Spinal cord (tissue), 10 donors: ENCODE measurements around the gene CA14. TPM values are rescaled to one million over a fixed set of nuclear protein-coding genes. Genes with fewer than 3 reads are reported as not detected.
"Not testable (repeated sequence)": the region's sequence is repeated elsewhere in the genome, so short reads cannot be mapped to it uniquely, and the experiment has no call there.

Source experiments
- DNase-seq, 6 donors: peaks; one replicate each; pipeline versions ENCODE4 v3.0.0 to v3.0.0-alpha.2; 2013 to 2015; ENCODE audit warnings: low spot score in 6 of 6, low read depth in 4 of 6
- H3K27ac ChIP-seq: one replicate; pipeline ENCODE4 v1.5.1; 2013; ENCODE audit warnings: low read depth, low read length, control low read depth
- H3K27me3 ChIP-seq: one replicate; pipeline ENCODE4 v1.6.1; 2013; ENCODE audit warnings: low read length; ENCODE audit not compliant: control insufficient read depth, insufficient read depth
- H3K36me3 ChIP-seq: one replicate; pipeline ENCODE4 v1.6.1; 2013; ENCODE audit warnings: low read length; ENCODE audit not compliant: control insufficient read depth, insufficient read depth
- H3K4me1 ChIP-seq: one replicate; pipeline ENCODE4 v1.6.1; 2013; ENCODE audit warnings: low read length; ENCODE audit not compliant: control insufficient read depth, insufficient read depth
- H3K4me3 ChIP-seq: one replicate; pipeline ENCODE4 v1.5.1; 2013; ENCODE audit warnings: low read depth, low read length, control low read depth
- H3K9me3 ChIP-seq: one replicate; pipeline ENCODE4 v1.6.1; 2013; ENCODE audit warnings: low read length; ENCODE audit not compliant: control insufficient read depth, insufficient read depth
- WGBS: methylation state at CpG from one replicate; pipeline ENCODE4 v1.1.5; 2013; ENCODE audit warnings: missing lambda C conversion rate; ENCODE audit not compliant: insufficient coverage; 5-methylcytosine and 5-hydroxymethylcytosine counted together
- polyA plus RNA-seq, 2 donors: library from polyadenylated mRNA; unstranded; fragments of 120-200 nt; gene quantifications; one replicate each; pipeline ENCODE4 v1.2.1, GENCODE V29; 2013; ENCODE audit not compliant: insufficient read length in 2 of 2
- total RNA-seq, 2 donors: library from RNA; depleted of rRNA in 1 of 2; stranded (reverse); fragments of 120-200 nt in 1 of 2; fragments of >200 nt in 1 of 2; gene quantifications; one replicate each; pipeline versions ENCODE4 v1.2.3 to v1.2.4, GENCODE V29; 2013 to 2014
- donor health status: healthy.

CA14 gene
- total and polyA plus RNA-seq, 4 donors: 11.1 to 55.1 (median 37.6) TPM

DNA sequence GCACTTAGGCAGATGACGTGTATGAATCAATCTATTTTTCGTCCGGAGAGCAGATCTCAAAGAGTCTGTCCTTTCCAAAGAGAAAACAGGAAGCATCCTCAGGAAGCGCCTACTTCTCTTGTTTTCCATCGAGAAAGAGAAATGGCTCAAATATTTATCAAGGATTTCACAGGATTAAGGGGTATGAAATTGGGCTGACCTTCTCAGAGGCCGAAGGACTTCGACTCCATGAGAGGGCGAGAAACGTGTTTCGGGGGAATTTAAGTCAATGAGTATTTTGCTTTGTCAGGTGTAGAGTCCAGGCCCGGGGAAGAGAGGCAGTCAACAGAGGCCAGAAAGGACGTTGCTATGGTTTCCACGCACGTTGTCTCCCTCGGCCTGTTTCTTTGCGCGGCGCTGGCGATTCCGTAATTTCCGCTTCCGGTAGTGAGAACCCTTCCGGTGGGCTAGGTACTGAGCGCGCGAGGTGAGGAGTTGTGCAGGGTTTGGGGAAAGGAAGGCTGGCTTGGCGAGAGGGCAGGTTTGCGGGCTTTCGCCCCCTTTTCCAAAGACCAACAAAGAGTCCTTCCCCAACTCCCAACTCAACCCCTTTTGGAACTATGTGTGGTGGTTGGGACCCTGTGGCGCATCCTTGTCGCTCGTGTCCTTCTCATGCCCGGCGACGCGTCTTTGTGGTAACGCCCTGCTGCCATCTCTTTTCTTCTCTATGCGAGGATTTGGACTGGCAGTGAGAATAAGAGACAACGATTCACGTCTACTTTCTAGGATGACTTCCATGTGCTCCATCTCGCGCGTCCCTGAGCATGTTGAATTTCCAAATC is 36.1 kb downstream of the CA14 start, which contains the start of gene MRPS21:
Gene MRPS21 (plus strand): TSS at position 429 of the 821 bp plus-strand sequence. CDS start 506 bp downstream, outside the sequence.
- peak within 1 kb of the TSS; percentile 87 for H3K4me3 ChIP-seq
- peaks cover 3% of the 10 kb centered on the region for H3K36me3 ChIP-seq
- DNase-seq: peak; percentile 91 to 99 (median 94)
- peaks cover 10% of the 10 kb centered on the region for H3K4me1 ChIP-seq
- H3K27me3 ChIP-seq: no peaks in the 10 kb centered on the region
- H3K27ac ChIP-seq: peak within 1 kb of the TSS; percentile 75
- 4% methylated on average over 26 of the region's 43 CpGs for WGBS
- no peaks in the 10 kb centered on the region for H3K9me3 ChIP-seq

GRCh38 chr1:150295476-150295875 is 37.9 kb downstream of the CA14 start:
- H3K4me3 ChIP-seq: no peak overlapping the region
- no peaks in the 10 kb centered on the region for H3K27me3 ChIP-seq
- peaks cover 10% of the 10 kb centered on the region for H3K4me1 ChIP-seq
- DNase-seq: no peak
- WGBS: 96% methylated on average over 2 of the region's 2 CpGs
- H3K36me3 ChIP-seq: peaks cover 12% of the 10 kb centered on the region
- no peak overlapping the region for H3K27ac ChIP-seq
- H3K9me3 ChIP-seq: no peaks in the 10 kb centered on the region

- 100% methylated on average over 2 of the region's 3 CpGs for WGBS
- H3K27me3 ChIP-seq: no peaks in the 10 kb centered on the region
- H3K27ac ChIP-seq: no peak overlapping the region
These were observed 42.1 kb downstream of the CA14 start for GRCh38 chr1:150299716-150300115.

DNA sequence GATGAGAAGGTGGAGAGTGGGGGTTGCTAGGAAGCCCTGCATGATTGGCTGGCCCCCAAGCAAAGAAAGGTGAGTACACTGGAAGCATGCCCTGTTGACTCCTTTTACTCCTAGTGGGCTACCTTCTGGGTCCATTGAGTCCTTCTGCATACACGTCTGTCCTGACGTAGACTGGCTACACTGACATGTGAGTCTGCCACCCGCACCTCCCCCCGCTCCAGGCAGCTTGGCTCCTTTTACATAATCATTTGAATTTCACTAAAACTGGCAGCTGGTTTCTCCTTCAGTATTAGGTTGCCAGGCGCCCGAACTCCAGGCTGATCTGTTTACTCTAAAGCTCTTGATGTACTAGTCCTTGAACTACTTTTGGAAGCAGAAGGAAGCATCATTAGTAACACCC is 44.8 kb downstream of the CA14 start:
- H3K9me3 ChIP-seq: no peaks in the 10 kb centered on the region
- 76% methylated on average over 4 of the region's 6 CpGs for WGBS
- DNase-seq: peak in 1 of 6 donors; percentile 12
- no peak overlapping the region for H3K4me3 ChIP-seq
- no peak overlapping the region for H3K27ac ChIP-seq
- H3K4me1 ChIP-seq: no peaks in the 10 kb centered on the region
- H3K36me3 ChIP-seq: peaks cover 40% of the 10 kb centered on the region
- H3K27me3 ChIP-seq: no peaks in the 10 kb centered on the region

More at GRCh38 chr1:150299716-150300115, 42.1 kb downstream of the CA14 start:
- DNase-seq: no peak
- Histone ChIP-seq H3K4me1 (peaks cover 5% of the 10 kb centered on the region), H3K36me3 (peaks cover 33% of the 10 kb centered on the region), H3K9me3 (no peaks in the 10 kb centered on the region), H3K4me3 (no peak overlapping the region)

- peaks cover 43% of the 10 kb centered on the region for H3K36me3 ChIP-seq
- H3K27ac ChIP-seq: no peak overlapping the region
- no peak for DNase-seq
- WGBS: 100% methylated on average over 2 of the region's 2 CpGs
- no peaks in the 10 kb centered on the region for H3K4me1 ChIP-seq
- no peaks in the 10 kb centered on the region for H3K27me3 ChIP-seq
- no peak overlapping the region for H3K4me3 ChIP-seq
- H3K9me3 ChIP-seq: no peaks in the 10 kb centered on the region
These were observed 45.3 kb downstream of the CA14 start for GRCh38 chr1:150302902-150303301.

DNA sequence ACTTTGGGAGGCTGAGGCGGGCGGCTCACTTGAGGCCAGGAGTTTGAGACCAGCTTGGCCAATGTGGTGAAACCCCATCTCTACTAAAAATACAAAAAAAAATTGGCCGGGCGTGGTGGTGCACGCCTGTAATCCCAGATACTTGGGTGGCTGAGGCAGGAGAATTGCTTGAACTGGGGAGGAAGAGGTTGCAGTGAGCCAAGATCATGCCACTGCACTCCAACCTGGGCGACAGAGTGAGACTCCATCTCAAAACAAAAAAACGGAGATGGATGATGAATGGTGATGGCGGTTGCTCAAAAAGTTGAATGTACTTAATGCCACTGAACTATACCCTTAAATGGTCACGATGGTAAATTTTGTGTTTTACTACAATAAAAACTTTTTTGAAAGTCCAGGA is 51.0 kb downstream of the CA14 start:
- not testable (repeated sequence) for DNase-seq, H3K27me3 ChIP-seq, H3K27ac ChIP-seq, H3K9me3 ChIP-seq, H3K4me3 ChIP-seq, H3K4me1 ChIP-seq
- H3K36me3 ChIP-seq: peaks cover 25% of the 10 kb centered on the region
- no CpG with 5 or more reads among the region's 9 CpGs for WGBS

DNA sequence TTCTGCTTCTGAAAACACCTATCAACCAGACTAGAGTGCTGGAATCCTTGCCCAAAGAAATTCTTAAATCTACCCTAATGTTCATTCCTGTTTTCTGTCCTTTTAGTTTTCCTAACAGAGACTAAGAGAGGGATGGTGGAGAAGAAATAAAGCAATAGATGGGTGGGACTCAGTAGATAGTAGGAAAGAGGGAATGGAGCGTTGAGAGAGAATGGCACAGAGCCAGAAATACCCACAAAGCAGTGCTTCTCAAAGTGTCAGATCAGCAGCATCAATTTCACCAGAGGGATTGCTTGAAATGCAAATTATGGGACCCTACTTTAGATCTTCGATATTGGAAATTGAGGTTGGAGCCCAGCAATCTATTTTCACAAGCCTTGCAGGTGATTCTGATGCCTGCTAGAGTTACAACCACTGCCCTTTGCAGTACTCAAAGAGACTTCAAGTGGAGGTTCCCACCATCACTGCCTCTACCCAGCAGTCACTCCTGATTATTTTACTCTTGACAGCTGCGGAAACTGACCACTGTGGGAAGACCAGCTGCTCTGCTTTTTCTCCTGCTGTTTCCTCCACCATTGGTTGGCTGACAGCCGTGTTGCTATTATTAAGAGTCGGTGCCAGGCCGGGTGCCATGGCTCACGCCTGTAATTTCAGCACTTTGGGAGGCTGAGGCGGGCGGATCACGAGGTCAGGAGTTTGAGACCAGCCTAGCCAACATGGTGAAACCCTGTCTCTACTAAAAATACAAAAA is 52.4 kb downstream of the CA14 start:
- no peaks in the 10 kb centered on the region for H3K27me3 ChIP-seq
- H3K27ac ChIP-seq: no peak overlapping the region
- peaks cover 20% of the 10 kb centered on the region for H3K36me3 ChIP-seq
- DNase-seq: peak in 2 of 6 donors; percentile 7 to 42
- H3K4me3 ChIP-seq: no peak overlapping the region
- no peaks in the 10 kb centered on the region for H3K9me3 ChIP-seq
- H3K4me1 ChIP-seq: no peaks in the 10 kb centered on the region
- 41% methylated on average over 6 of the region's 10 CpGs for WGBS

GRCh38 chr1:150311762-150312161 is 54.2 kb downstream of the CA14 start:
- no peak for DNase-seq
- Histone ChIP-seq H3K9me3 (no peaks in the 10 kb centered on the region), H3K36me3 (peaks cover 15% of the 10 kb centered on the region), H3K4me1 (no peaks in the 10 kb centered on the region), H3K4me3 (no peak overlapping the region), H3K27ac (no peak overlapping the region), H3K27me3 (no peaks in the 10 kb centered on the region)
- 83% methylated on average over 1 of the region's 2 CpGs for WGBS
